Measurements from ENCODE around the gene SLC7A1. TPM values are rescaled to one million over a fixed set of nuclear protein-coding genes. Genes with fewer than 3 reads are reported as not detected.
A peak's percentile ranks its signal among the peaks of the same experiment; 100 is the strongest.

SLC7A1 gene
- total RNA-seq, 1 donor from 2014 or later: 85.0 TPM

DNA sequence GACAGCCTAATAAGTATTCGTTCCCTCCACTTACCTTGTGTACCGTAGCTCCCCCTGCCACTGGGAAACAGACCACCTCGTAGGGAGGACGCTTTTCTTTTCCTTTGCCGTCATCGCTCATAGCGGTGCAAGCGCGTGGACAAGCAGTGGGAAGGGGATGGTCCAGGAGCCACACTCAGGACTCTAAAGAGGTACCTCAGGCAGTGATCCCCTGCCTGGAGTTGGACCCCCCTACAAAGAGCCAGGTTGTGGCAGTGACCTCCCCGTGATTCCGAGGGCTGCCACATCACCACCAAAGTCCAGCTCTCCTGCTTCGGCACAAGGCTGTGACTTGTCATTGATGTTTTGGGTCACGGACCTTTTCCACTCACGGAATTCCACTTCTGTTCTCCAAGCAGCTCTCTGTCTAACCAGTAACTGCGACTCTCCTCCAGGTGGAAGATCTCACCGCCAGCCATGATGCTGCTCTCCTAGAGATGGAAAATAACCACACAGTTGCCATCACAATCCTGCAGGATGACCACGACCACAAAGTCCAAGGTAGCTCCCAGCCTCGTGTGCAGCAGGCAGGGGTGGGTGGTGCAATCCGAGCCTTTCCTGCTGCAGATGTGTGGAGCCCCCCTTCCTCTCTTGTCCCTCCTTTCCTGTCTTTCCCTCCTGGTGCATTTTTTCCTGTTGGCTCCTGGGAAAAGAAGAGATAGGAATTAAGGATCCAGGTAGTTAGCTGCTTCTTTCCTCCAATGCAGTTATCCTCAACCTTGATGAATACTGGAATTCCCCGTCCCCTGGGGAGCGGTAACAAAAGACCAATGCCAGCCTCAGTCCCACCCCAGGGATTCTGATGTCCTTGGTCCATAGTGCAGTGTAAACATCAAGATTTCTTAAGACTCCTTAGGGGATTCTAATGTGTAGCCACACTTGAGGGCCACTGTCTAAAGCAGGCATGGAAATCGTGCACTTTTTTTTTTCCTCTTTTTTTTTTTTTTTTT, 107.7 kb downstream of the SLC7A1 start:
- no peaks in the 10 kb centered on the region for H3K36me3 Mint-ChIP-seq (ENCODE audit: low read depth)
- TF ChIP-seq, protein P1, sequence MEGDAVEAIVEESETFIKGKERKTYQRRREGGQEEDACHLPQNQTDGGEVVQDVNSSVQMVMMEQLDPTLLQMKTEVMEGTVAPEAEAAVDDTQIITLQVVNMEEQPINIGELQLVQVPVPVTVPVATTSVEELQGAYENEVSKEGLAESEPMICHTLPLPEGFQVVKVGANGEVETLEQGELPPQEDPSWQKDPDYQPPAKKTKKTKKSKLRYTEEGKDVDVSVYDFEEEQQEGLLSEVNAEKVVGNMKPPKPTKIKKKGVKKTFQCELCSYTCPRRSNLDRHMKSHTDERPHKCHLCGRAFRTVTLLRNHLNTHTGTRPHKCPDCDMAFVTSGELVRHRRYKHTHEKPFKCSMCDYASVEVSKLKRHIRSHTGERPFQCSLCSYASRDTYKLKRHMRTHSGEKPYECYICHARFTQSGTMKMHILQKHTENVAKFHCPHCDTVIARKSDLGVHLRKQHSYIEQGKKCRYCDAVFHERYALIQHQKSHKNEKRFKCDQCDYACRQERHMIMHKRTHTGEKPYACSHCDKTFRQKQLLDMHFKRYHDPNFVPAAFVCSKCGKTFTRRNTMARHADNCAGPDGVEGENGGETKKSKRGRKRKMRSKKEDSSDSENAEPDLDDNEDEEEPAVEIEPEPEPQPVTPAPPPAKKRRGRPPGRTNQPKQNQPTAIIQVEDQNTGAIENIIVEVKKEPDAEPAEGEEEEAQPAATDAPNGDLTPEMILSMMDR (IDR thresholded peaks at IDR 0.05): no peak
- CTCF ChIA-PET: interaction anchor here (1.9 kb wide), 1 partner anchor 15 kb away, joined by 8 read pairs; no protein-coding TSS in a partner anchor
- intact Hi-C loops (cut with micrococcal nuclease): no loop called here
- H3K27me3 Mint-ChIP-seq: peaks cover 5% of the 10 kb centered on the region
- DNase-seq (no peak), ATAC-seq (ENCODE audit: low read depth) (no peak)
- POLR2A ChIA-PET: no interaction called here
- peaks cover 11% of the 10 kb centered on the region for H3K4me1 Mint-ChIP-seq
- H3K27ac Mint-ChIP-seq: no peak overlapping the region
- H3K4me3 Mint-ChIP-seq: no peak overlapping the region
- H3K9me3 Mint-ChIP-seq: no peaks in the 10 kb centered on the region

DNA sequence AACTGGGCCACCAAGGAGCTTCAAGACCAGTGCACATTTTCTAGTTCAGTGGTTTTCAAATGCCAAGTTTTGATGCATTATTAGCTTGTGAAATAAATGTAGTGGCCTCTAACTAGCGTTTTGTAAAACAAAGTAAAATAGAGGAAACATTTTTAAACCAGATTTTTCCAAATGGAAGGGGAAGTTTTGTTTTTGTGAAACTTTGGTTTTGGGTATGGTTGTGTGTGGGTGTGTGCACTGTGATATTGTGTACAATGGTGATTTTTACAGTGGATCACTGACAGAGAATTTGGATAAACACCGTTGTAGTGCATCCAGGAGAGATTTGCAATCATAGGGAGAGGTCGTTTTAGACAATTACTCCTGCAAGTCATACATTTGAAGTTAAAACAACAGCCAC, 108.9 kb downstream of the SLC7A1 start:
- ChIA-PET CTCF (interaction anchor here (1.0 to 1.9 kb wide), 2 partner anchors 9 to 14 kb away, joined by 4 to 8 read pairs; no protein-coding TSS in a partner anchor), POLR2A (no interaction called here)
- Mint-ChIP-seq H3K9me3 (no peaks in the 10 kb centered on the region), H3K27me3 (peaks cover 5% of the 10 kb centered on the region), H3K4me1 (peaks cover 11% of the 10 kb centered on the region), H3K27ac (no peak overlapping the region), H3K36me3 (ENCODE audit: low read depth) (no peaks in the 10 kb centered on the region), H3K4me3 (no peak overlapping the region)
- DNase-seq (no peak), ATAC-seq (ENCODE audit: low read depth) (no peak)
- TF ChIP-seq, protein P1 (IDR thresholded peaks at IDR 0.05): no peak
- intact Hi-C loops (cut with micrococcal nuclease): no loop called here

DNA sequence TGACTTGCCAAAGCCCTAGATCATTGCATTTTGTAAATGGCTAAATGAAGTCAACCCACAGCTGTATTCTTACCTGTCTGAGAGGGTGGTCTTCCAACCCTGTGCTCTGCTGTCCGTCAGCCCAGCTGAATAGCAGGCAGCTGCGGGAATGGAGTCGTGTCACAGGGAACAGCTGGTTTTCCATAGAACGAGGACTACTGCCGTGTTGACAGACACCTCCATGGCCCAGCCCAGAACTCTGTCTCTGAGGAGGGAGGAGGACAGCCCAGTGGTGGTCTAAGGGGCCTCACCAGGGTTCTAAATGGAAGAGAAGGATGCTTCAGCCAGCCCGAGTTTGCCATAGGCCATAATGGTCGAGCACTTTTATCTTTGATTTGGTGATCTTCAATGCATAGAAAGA, 110.7 kb downstream of the SLC7A1 start:
- no peak for DNase-seq
- intact Hi-C loops (cut with micrococcal nuclease): loop anchor here (1.0 kb wide), 2 partner anchors 11 to 48 kb away; no protein-coding TSS in a partner anchor
- Mint-ChIP-seq H3K27ac (no peak overlapping the region), H3K27me3 (peaks cover 12% of the 10 kb centered on the region), H3K4me1 (peaks cover 11% of the 10 kb centered on the region), H3K4me3 (no peak overlapping the region), H3K36me3 (ENCODE audit: low read depth) (no peaks in the 10 kb centered on the region), H3K9me3 (no peaks in the 10 kb centered on the region)
- TF ChIP-seq, protein P1 (IDR thresholded peaks at IDR 0.05): no peak
- no peak for ATAC-seq (ENCODE audit: low read depth)
- ChIA-PET CTCF (interaction anchor here (2.0 kb wide), 1 partner anchor 12 kb away, joined by 10 read pairs; no protein-coding TSS in a partner anchor), POLR2A (interaction anchor here (0.6 kb wide), 1 partner anchor 111 kb away, joined by 3 read pairs; no protein-coding TSS in a partner anchor)

DNA sequence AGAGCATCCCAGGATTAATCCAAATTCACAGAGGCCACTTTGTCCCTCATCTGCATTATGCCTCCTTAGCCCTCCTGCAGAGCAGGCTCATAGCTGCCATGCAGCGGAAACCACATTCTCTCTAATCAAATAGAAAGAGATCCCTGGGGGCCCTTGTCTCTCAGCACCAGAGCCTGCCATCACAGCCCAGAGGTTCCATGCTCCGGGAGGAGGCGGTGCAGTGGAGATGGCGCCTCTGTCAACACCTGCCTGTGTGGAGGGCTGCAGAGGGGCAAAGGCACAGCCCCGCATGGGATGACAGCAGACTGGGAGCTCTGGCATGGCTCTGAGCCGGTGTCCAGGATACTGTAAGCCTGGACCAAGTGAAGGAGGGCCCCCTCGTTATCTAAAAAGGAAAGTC, 111.3 kb downstream of the SLC7A1 start:
- CTCF ChIA-PET: interaction anchor here (2.0 kb wide), 1 partner anchor 11 kb away, joined by 10 read pairs; no protein-coding TSS in a partner anchor
- TF ChIP-seq, protein P1 (IDR thresholded peaks at IDR 0.05): no peak
- intact Hi-C loops (cut with micrococcal nuclease): loop anchor here (1.0 kb wide), 2 partner anchors 11 to 48 kb away; no protein-coding TSS in a partner anchor
- H3K27me3 Mint-ChIP-seq: peaks cover 12% of the 10 kb centered on the region
- H3K9me3 Mint-ChIP-seq: no peaks in the 10 kb centered on the region
- ATAC-seq (ENCODE audit: low read depth) (peak; percentile 94), DNase-seq (no peak)
- H3K27ac Mint-ChIP-seq: no peak overlapping the region
- H3K4me3 Mint-ChIP-seq: no peak overlapping the region
- H3K36me3 Mint-ChIP-seq (ENCODE audit: low read depth): no peaks in the 10 kb centered on the region
- peaks cover 11% of the 10 kb centered on the region for H3K4me1 Mint-ChIP-seq
- POLR2A ChIA-PET: interaction anchor here (0.6 kb wide), 1 partner anchor 112 kb away, joined by 3 read pairs; no protein-coding TSS in a partner anchor

DNA sequence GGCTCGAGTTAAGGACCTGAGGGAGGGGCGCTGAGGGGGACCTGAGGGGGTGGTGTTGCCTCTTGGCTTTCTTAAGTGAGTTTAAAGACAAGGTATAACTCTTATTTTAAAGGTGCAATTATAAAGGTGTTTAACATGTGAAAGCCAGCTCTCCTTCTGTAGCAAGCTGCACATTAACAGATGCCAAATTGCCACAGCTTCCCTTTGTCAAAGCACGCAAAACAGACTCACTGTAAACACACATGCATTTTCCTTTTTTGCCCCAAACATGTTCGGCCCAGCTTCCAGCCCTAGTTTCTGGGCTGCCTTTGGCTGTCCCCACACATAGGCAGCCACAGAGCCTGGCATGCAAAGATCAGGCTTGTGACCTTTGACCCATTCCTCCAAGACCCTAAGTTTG, 111.9 kb downstream of the SLC7A1 start:
- Mint-ChIP-seq H3K27me3 (peaks cover 13% of the 10 kb centered on the region), H3K4me1 (peaks cover 11% of the 10 kb centered on the region), H3K36me3 (ENCODE audit: low read depth) (no peaks in the 10 kb centered on the region), H3K4me3 (no peak overlapping the region), H3K27ac (no peak overlapping the region), H3K9me3 (no peaks in the 10 kb centered on the region)
- intact Hi-C loops (cut with micrococcal nuclease): loop anchor here (1.0 kb wide), 2 partner anchors 12 to 47 kb away; no protein-coding TSS in a partner anchor
- ChIA-PET POLR2A (interaction anchor here (0.7 kb wide), 1 partner anchor 11 kb away, joined by 10 read pairs; no protein-coding TSS in a partner anchor), CTCF (interaction anchor here (2.0 kb wide), 1 partner anchor 11 kb away, joined by 10 read pairs; no protein-coding TSS in a partner anchor)
- DNase-seq (no peak), ATAC-seq (ENCODE audit: low read depth) (no peak)
- TF ChIP-seq, protein P1 (IDR thresholded peaks at IDR 0.05): no peak

All from activated B cell treated with CpG ODN at 0.5 μM for 24 hours (primary cell).